ENCODE results near the gene RAP1GAP2.

Gene RAP1GAP2

DNA sequence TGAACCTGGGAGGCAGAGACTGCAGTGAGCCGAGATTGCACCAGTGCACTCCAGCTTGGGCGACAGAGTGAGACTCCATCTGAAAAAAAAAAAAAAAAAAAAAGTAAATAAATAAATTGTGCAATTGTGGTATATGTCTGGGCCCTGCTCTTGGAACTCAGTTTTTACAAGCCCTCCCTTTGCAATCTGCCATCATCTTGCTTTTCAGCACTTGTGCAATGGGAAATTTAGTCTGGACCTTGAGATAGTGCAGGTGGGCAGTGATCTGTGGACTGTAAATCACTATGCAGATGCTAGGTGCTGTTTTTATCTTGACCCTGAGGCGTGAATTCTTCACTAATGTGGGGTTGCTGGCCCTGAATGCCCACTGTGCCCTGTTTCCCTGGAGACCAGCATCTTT is 6.5 kb upstream of the RAP1GAP2 start:
- no peak for TF ChIP-seq CTCF (conservative IDR thresholded peaks at IDR 0.05)
- H3K27ac ChIP-seq, result no peak overlapping the region

DNA sequence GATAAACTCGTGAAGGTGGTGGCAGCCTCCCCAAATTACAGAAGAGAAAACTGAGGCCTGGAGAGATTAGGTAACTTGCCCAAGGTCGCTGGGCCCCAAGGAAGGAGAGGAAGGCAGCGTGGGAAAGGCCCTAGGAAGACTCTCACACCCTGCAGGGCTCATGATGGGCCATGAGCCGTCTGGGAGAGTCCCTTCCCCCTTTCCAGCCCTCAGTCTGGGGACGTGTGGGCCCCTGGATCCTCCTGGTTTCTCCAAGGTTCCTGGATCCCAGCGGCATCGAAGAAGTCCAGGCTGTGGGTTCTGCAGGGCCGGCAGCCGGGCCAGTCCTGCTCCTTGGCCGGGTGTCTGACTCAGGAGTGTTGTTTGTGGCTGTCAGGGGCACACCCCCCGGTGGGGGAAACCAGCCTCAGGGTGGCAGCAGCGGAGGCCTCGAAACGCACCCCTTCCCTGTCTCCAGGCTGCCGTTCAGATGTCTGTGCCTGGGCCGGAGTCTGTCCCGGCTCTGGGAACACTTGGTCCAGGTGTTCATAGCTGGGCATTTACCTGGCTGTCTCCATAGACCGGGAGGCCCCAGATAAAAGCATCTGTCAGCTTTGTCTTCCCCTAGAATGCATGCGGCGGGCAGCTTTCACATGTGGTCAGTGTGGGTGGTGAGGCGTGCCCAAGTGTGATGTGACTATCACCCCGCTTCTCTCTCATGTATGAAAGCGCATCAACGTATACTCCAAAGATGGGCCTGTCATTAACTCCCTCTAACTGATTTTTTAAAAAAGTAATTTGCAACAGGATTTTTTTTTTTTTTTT is 3.7 kb upstream of the RAP1GAP2 start:
- no peak for TF ChIP-seq CTCF (conservative IDR thresholded peaks at IDR 0.05)

GRCh38 chr17:2794111-2794803 is 2.0 kb upstream of the RAP1GAP2 start:
- no peak overlapping the region for H3K27ac ChIP-seq
- no peak for TF ChIP-seq CTCF (conservative IDR thresholded peaks at IDR 0.05)

More for the DNA sequence above, 3.7 kb upstream of the RAP1GAP2 start:
- H3K27ac ChIP-seq, result no peak overlapping the region

DNA sequence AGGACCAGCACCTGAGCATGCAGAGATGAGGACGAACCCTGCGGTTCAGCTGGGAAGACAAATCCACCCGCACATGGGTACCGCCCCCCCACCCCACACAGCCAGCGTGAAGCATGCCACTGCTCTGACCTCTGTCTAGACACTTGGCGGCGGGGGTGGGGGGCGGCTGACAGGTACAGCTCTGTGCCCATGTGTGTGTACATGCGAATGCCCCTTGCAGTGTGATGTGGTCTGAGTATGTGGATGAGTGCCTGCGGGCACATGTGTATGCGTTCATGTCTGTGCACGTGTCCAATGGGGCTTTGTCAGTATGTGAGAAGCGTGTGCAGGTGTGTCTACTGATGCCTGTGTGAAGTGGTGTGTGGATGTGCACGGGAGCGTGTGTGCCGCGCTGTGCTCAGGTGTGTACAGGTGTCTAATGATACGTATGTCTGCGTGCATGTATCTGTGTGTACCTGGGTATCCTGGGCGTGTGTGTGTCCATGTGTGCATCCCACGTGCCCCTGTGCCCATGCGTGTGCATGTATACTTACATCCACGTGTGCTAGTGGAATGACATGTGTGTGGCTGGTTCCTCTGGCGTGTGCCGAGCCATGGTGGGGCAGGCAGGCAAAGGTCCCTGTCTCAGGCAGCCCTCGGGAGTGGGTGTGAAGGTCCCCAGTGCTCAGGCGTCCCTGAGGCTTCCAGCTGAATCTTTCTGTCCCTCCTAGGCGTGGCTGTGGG is 636 bp upstream of the RAP1GAP2 start:
- H3K27ac ChIP-seq, result no peak overlapping the region

GRCh38 chr17:2797226-2797625 is 988 bp downstream of the RAP1GAP2 start:
- no peak overlapping the region for H3K27ac ChIP-seq
- no peak for TF ChIP-seq CTCF (conservative IDR thresholded peaks at IDR 0.05)

More for the DNA sequence above, 636 bp upstream of the RAP1GAP2 start:
- no peak for TF ChIP-seq CTCF (conservative IDR thresholded peaks at IDR 0.05)

GRCh38 chr17:2797637-2798036 is 1.4 kb downstream of the RAP1GAP2 start:
- no peak overlapping the region for H3K27ac ChIP-seq
- no peak for TF ChIP-seq CTCF (conservative IDR thresholded peaks at IDR 0.05)

DNA sequence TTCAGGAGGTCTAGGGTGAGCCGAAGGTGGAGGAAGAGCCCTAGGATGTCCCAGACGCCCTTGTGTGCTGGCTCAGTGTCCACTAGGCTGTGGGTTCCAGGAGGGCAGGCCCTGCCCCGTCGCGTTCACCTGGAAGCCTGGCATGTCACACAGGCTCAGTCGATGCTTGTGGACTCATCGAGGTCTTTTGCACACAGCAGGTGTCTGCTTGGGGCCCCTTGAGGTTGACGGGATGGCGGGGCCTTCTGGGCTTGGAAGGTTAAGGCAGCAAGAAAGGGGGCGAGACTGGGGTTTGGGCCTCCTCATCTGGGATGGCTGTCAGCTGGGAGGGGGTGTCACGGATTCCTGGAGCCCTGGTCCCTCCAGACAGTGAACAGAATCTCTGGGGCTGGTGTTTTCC is 1.9 kb downstream of the RAP1GAP2 start:
- H3K27ac ChIP-seq, result no peak overlapping the region
- no peak for TF ChIP-seq CTCF (conservative IDR thresholded peaks at IDR 0.05)

Data from VCaP (cell line).